GM12878 (cell line): ENCODE measurements around the gene PTP4A1. TPM values are rescaled to one million over a fixed set of nuclear protein-coding genes. Genes with fewer than 3 reads are reported as not detected.

Experiments used
- ATAC-seq: fragments of 200-7000 bp; cut with Tn5 transposase; 3 replicates; pipeline ENCODE4 v1.9.1; 2020; ENCODE audit warnings: mild to moderate bottlenecking, moderate library complexity
- BruUV-seq: library from RNA; stranded (reverse); fragments of 400-500 nt; replicated peaks from 2 replicates; lab custom pipeline; 2021; lab: Mats Ljungman, UMichigan
- CTCF ChIA-PET: fragments of 300-600 bp; sonication (Branson Sonifier 250); formaldehyde crosslinking; extraction: SDS; loops from one replicate; lab custom pipeline; 2021; ENCODE audit warnings: inconsistent platforms; lab: Yijun Ruan, JAX
- POLR2A ChIA-PET: fragments of 350-600 bp; formaldehyde crosslinking; extraction: SDS; loops from one replicate; lab custom pipeline; 2021; ENCODE audit warnings: inconsistent platforms; lab: Charles Lee
- RAD21 ChIA-PET: fragments of 300-600 bp; sonication (Branson Sonifier 250); formaldehyde crosslinking; loops from one replicate; lab custom pipeline; 2023; ENCODE audit warnings: antibody characterized with exemption; ENCODE audit not compliant: unreplicated experiment; lab: Charles Lee
- SMC1A ChIA-PET: fragments of 300-600 bp; sonication (Branson Sonifier 250); formaldehyde crosslinking; loops from one replicate; lab custom pipeline; 2023; ENCODE audit not compliant: unreplicated experiment, uncharacterized antibody; lab: Charles Lee
- DNase-seq: peaks from one replicate; pipeline ENCODE4 v3.0.0-alpha.2; 2011; ENCODE audit warnings: low read depth, low spot score
- FAIRE-seq: peaks from 3 replicates; lab custom pipeline; 2011; peaks lifted over from hg19 to GRCh38; lab: Jason Lieb, UNC
- H2AFZ ChIP-seq: 2 replicates; pipeline ENCODE4 v1.6.0; 2011; ENCODE audit warnings: low read depth, low read length, control low read depth; ENCODE audit not compliant: control insufficient read depth
- H3K27ac ChIP-seq: 2 replicates; pipeline ENCODE4 v1.5.1; 2011; ENCODE audit warnings: control low read depth; ENCODE audit not compliant: control insufficient read depth, insufficient read depth
- H3K27me3 ChIP-seq, 2 experiments: replicated peaks in 1 of 2; 2 replicates each; pipeline versions ENCODE4 v1.6.0 to v1.6.1; 2011; ENCODE audit warnings: low read length in 1 of 2; ENCODE audit not compliant: control insufficient read depth in 2 of 2, insufficient read depth in 2 of 2
- H3K36me3 ChIP-seq, 2 experiments: 2 replicates each; pipeline ENCODE4 v1.5.1; 2011; ENCODE audit warnings: low read length in 1 of 2; ENCODE audit not compliant: control insufficient read depth in 2 of 2, insufficient read depth in 2 of 2
- H3K4me1 ChIP-seq: 2 replicates; pipeline ENCODE4 v1.6.1; 2011; ENCODE audit warnings: mild to moderate bottlenecking, low read length, moderate library complexity, mixed read lengths; ENCODE audit not compliant: control insufficient read depth, insufficient read depth
- H3K4me2 ChIP-seq: 2 replicates; pipeline ENCODE4 v1.6.0; 2011; ENCODE audit warnings: control low read depth; ENCODE audit not compliant: control insufficient read depth, insufficient read depth
- H3K4me3 ChIP-seq: fragments of 200-600 bp; sonication (generic); 2 replicates; pipeline ENCODE4 v1.5.1; 2016
- H3K79me2 ChIP-seq: 2 replicates; pipeline ENCODE4 v1.6.0; 2011; ENCODE audit warnings: low read length; ENCODE audit not compliant: control insufficient read depth, insufficient read depth
- H3K9ac ChIP-seq: 2 replicates; pipeline ENCODE4 v1.8.0; 2011; ENCODE audit warnings: low read length, control low read depth, mixed read lengths; ENCODE audit not compliant: control insufficient read depth, insufficient read depth
- H3K9me3 ChIP-seq: replicated peaks from 3 replicates; pipeline ENCODE4 v1.5.1; 2011; ENCODE audit warnings: mild to moderate bottlenecking, low read length; ENCODE audit not compliant: control insufficient read depth, insufficient read depth
- H4K20me1 ChIP-seq: 2 replicates; pipeline ENCODE4 v1.6.0; 2011; ENCODE audit not compliant: control insufficient read depth, insufficient read depth
- EP300 ChIP-seq, 2 experiments: fragments of 150-350 bp in 1 of 2; IDR thresholded peaks; 2 replicates each; pipeline ENCODE4 v1.6.1; 2011 to 2012; ENCODE audit warnings: low read depth in 2 of 2, low read length in 2 of 2, borderline replicate concordance in 1 of 2, improper control_type of control experiment in 1 of 2, inconsistent platforms in 1 of 2; ENCODE audit not compliant: control insufficient read depth in 1 of 2
- MEF2B ChIP-seq: fragments of 450-650 bp; IDR thresholded peaks from 2 replicates; pipeline ENCODE4 v1.6.1; 2018; ENCODE audit warnings: mild to moderate bottlenecking, moderate library complexity; ENCODE audit not compliant: partially characterized antibody, poor library complexity, severe bottlenecking
- NR2F1 ChIP-seq: fragments of 450-650 bp; conservative IDR thresholded peaks from 2 replicates; pipeline ENCODE4 v1.6.1; 2017; ENCODE audit warnings: mild to moderate bottlenecking
- POLR2AphosphoS2 ChIP-seq: IDR thresholded peaks from 2 replicates; pipeline ENCODE4 v1.6.1; 2011; ENCODE audit warnings: low read depth, mild to moderate bottlenecking, low read length, improper control_type of control experiment, moderate library complexity
- RBBP5 ChIP-seq: fragments of 200-600 bp; sonication (generic); conservative IDR thresholded peaks from 2 replicates; pipeline ENCODE4 v1.6.1; 2016
- WGBS: methylation state at CpG from one replicate; pipeline ENCODE4 v1.1.6; 2016; ENCODE audit warnings: low lambda C conversion rate; ENCODE audit not compliant: insufficient replicate concordance, insufficient coverage; ENCODE audit errors: missing lambda C conversion rate; 5-methylcytosine and 5-hydroxymethylcytosine counted together
- in situ Hi-C: fragments of 300-500 bp; cut with MboI; formaldehyde crosslinking; loops from 9 replicates; pipeline ENCODE4 v1.14.3; 2018; ENCODE audit warnings: mixed read lengths
- intact Hi-C: fragments of 100-400 bp; cut with micrococcal nuclease; formaldehyde crosslinking; loops from one replicate; pipeline ENCODE4 v1.14.2; 2022; ENCODE audit not compliant: unreplicated experiment
- polyA plus RNA-seq, 11 experiments: library from polyadenylated mRNA; depleted of rRNA in 4 of 11; unstranded in 6 of 11; stranded (reverse) in 5 of 11; fragments of >200 nt; fragmentation: Nextera tagmentation in 4 of 11; fragmentation: Illumina TruSeq in 1 of 11; extraction: Ambion mirVana in 4 of 11; extraction: Trizol in 1 of 11; gene quantifications; 1 replicate in 1 of 11; 2 replicates in 10 of 11; pipeline versions ENCODE4 v1.2.1 to v1.2.3, GENCODE V29; 2011 to 2016; ENCODE audit warnings: inconsistent platforms in 2 of 11, missing spikeins in 2 of 11, low read depth in 1 of 11
- total RNA-seq, 4 experiments: library from RNA; depleted of rRNA in 3 of 4; stranded (reverse); fragments of >200 nt in 3 of 4; fragmentation: Illumina TruSeq in 1 of 4; extraction: Trizol in 1 of 4; gene quantifications; 2 replicates each; pipeline versions ENCODE4 v1.2.1 to v1.2.3, GENCODE V29; 2013 to 2021
- TF ChIP-seq, protein P1 (sequence below): IDR thresholded peaks from 2 replicates; pipeline ENCODE4 v1.6.1; 2011; ENCODE audit warnings: borderline replicate concordance, low read depth, mild to moderate bottlenecking, moderate library complexity, low read length; ENCODE audit not compliant: insufficient read depth, poor library complexity, severe bottlenecking
- TF ChIP-seq, protein P2 (sequence below): IDR thresholded peaks from 2 replicates; pipeline ENCODE4 v1.6.1; 2012; ENCODE audit warnings: low read depth, low read length, improper control_type of control experiment

Gene PTP4A1
- total and polyA plus RNA-seq, 10 of the 15 experiments (the other 5 are each of a cell fraction or from before 2014, with no cell fraction given): 8.5 to 190 (median 46.4) TPM; not detected in 2

DNA sequence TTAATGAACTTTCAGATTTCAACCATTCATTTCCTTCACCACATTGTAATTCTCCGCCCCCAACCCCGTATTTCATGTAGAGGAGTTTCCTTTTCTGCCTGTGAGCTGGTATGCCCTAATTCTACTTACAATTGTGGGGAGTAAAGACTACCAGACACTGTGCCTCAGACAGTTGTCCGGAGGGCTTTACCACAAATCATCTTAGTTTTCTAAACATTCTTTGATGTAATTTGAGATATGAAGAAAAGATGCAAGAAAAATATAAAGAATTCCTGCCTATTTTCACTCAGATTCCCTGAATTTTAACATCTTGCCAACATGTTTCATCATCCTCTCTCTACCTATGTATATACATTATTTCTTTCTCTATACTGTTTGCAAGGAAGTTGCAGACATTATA, 28.3 kb upstream of the PTP4A1 start:
- FAIRE-seq: no peak
- ChIA-PET SMC1A (interaction anchor here (0.6 to 1.0 kb wide), 4 partner anchors 23 to 220 kb away, joined by 3 to 4 read pairs (median 3); no protein-coding TSS in a partner anchor), RAD21 (interaction anchor here (1.3 kb wide), 1 partner anchor 27 kb away, joined by 3 read pairs; no protein-coding TSS in a partner anchor), CTCF (interaction anchor here (0.7 kb wide), 1 partner anchor 39 kb away, joined by 3 read pairs; no protein-coding TSS in a partner anchor)
- no peaks in the 10 kb centered on the region for H3K79me2 ChIP-seq
- peak; percentile 38; the same call in 1 of the 3 replicates for ATAC-seq
- no peaks in the 10 kb centered on the region for H4K20me1 ChIP-seq
- in situ Hi-C loops: no loop called here
- intact Hi-C loops: no loop called here
- H3K4me2 ChIP-seq: no peak overlapping the region
- H3K27ac ChIP-seq: no peak overlapping the region
- H3K4me3 ChIP-seq: no peak overlapping the region
- H3K9ac ChIP-seq: no peak overlapping the region
- DNase-seq: no peak
- WGBS: 33% methylated on average over 3 of the region's 3 CpGs
- no peaks in the 10 kb centered on the region for H3K27me3 ChIP-seq
- no peak overlapping the region for H2AFZ ChIP-seq
- no peaks in the 10 kb centered on the region for H3K4me1 ChIP-seq
- TF ChIP-seq, protein P1, sequence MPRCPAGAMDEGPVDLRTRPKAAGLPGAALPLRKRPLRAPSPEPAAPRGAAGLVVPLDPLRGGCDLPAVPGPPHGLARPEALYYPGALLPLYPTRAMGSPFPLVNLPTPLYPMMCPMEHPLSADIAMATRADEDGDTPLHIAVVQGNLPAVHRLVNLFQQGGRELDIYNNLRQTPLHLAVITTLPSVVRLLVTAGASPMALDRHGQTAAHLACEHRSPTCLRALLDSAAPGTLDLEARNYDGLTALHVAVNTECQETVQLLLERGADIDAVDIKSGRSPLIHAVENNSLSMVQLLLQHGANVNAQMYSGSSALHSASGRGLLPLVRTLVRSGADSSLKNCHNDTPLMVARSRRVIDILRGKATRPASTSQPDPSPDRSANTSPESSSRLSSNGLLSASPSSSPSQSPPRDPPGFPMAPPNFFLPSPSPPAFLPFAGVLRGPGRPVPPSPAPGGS: no peak
- TF ChIP-seq EP300 (IDR thresholded peaks at IDR 0.05; ENCODE audit: borderline replicate concordance in 1 of 2, control insufficient read depth in 1 of 2, low read depth in 2 of 2, low read length in 2 of 2) (no peak), MEF2B (no peak), POLR2AphosphoS2 (no peak), NR2F1 (no peak), RBBP5 (no peak)
- TF ChIP-seq, protein P2, sequence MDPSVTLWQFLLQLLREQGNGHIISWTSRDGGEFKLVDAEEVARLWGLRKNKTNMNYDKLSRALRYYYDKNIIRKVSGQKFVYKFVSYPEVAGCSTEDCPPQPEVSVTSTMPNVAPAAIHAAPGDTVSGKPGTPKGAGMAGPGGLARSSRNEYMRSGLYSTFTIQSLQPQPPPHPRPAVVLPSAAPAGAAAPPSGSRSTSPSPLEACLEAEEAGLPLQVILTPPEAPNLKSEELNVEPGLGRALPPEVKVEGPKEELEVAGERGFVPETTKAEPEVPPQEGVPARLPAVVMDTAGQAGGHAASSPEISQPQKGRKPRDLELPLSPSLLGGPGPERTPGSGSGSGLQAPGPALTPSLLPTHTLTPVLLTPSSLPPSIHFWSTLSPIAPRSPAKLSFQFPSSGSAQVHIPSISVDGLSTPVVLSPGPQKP: no peak
- TF ChIP-seq, all 136 proteins: peak for 0
- no peaks in the 10 kb centered on the region for H3K36me3 ChIP-seq
- H3K9me3 ChIP-seq: no peaks in the 10 kb centered on the region
- POLR2A ChIA-PET: interaction anchor here (1.5 kb wide), 1 partner anchor 22 kb away, joined by 3 read pairs; no protein-coding TSS in a partner anchor
- no TSS peak for BruUV-seq
